Trophoblast cell (in vitro differentiated cells and primary cell): ENCODE results near the gene TRAF6.
"Not testable (repeated sequence)": the region's sequence is repeated elsewhere in the genome, so short reads cannot be mapped to it uniquely, and the experiment has no call there.

ENCODE experiments used
- DNase-seq, 2 donors: peaks; one replicate each; pipeline ENCODE4 v3.0.0-alpha.2; 2016
- H2AFZ ChIP-seq: 2 replicates; pipeline ENCODE4 v1.6.1; 2013; ENCODE audit warnings: low read length, moderate library complexity, mild to moderate bottlenecking; ENCODE audit not compliant: insufficient read depth, poor library complexity
- H2AK5ac ChIP-seq: 2 replicates; pipeline ENCODE4 v1.6.1; 2013; ENCODE audit warnings: mild to moderate bottlenecking, low read length
- H2BK120ac ChIP-seq: 2 replicates; pipeline ENCODE4 v1.6.1; 2013; ENCODE audit warnings: low read length, mild to moderate bottlenecking, moderate library complexity; ENCODE audit not compliant: insufficient read depth, poor library complexity
- H2BK12ac ChIP-seq: 2 replicates; pipeline ENCODE4 v1.6.1; 2013; ENCODE audit warnings: mild to moderate bottlenecking, low read length, moderate library complexity
- H2BK5ac ChIP-seq: 2 replicates; pipeline ENCODE4 v1.6.1; 2013; ENCODE audit warnings: low read length, low read depth, moderate library complexity, mild to moderate bottlenecking; ENCODE audit not compliant: poor library complexity
- H3K14ac ChIP-seq: 2 replicates; pipeline ENCODE4 v1.6.1; 2013; ENCODE audit warnings: mild to moderate bottlenecking, low read length
- H3K18ac ChIP-seq: 2 replicates; pipeline ENCODE4 v1.6.1; 2013; ENCODE audit warnings: mild to moderate bottlenecking, low read length
- H3K23ac ChIP-seq: 2 replicates; pipeline ENCODE4 v1.6.1; 2013; ENCODE audit warnings: low read length
- H3K27ac ChIP-seq: 2 replicates; pipeline ENCODE4 v1.5.1; 2013; ENCODE audit warnings: low read depth, mild to moderate bottlenecking, inconsistent platforms, low read length, moderate library complexity
- H3K27me3 ChIP-seq: 2 replicates; pipeline ENCODE4 v1.6.1; 2013; ENCODE audit warnings: inconsistent platforms, mild to moderate bottlenecking, low read length, moderate library complexity; ENCODE audit not compliant: insufficient read depth
- H3K36me3 ChIP-seq, 2 experiments: 1 replicate in 1 of 2; 2 replicates in 1 of 2; pipeline ENCODE4 v1.6.1; 2013; ENCODE audit warnings: low read length in 2 of 2, mild to moderate bottlenecking in 2 of 2, moderate library complexity in 1 of 2; ENCODE audit not compliant: insufficient read depth in 2 of 2, control insufficient read depth in 1 of 2
- H3K4ac ChIP-seq: 2 replicates; pipeline ENCODE4 v1.6.1; 2013; ENCODE audit warnings: low read depth, mild to moderate bottlenecking, low read length, moderate library complexity
- H3K4me1 ChIP-seq, 2 experiments: 1 replicate in 1 of 2; 2 replicates in 1 of 2; pipeline ENCODE4 v1.6.1; 2013; ENCODE audit warnings: low read length in 2 of 2, mild to moderate bottlenecking in 2 of 2, moderate library complexity in 1 of 2; ENCODE audit not compliant: insufficient read depth in 2 of 2, control insufficient read depth in 1 of 2
- H3K4me2 ChIP-seq: 2 replicates; pipeline ENCODE4 v1.6.1; 2013; ENCODE audit warnings: inconsistent platforms, mild to moderate bottlenecking, low read length, moderate library complexity
- H3K4me3 ChIP-seq: 2 replicates; pipeline ENCODE4 v1.5.1; 2013; ENCODE audit warnings: mild to moderate bottlenecking, low read depth, low read length, inconsistent platforms
- H3K79me1 ChIP-seq: one replicate; pipeline ENCODE4 v1.6.1; 2013; ENCODE audit warnings: low read length
- H3K79me2 ChIP-seq: 2 replicates; pipeline ENCODE4 v1.6.1; 2013; ENCODE audit warnings: low read length, mild to moderate bottlenecking; ENCODE audit not compliant: control insufficient read depth, insufficient read depth, poor library complexity
- H3K9ac ChIP-seq: 2 replicates; pipeline ENCODE4 v1.6.1; 2013; ENCODE audit warnings: mild to moderate bottlenecking, low read length
- H3K9me3 ChIP-seq: 2 replicates; pipeline ENCODE4 v1.6.1; 2013; ENCODE audit warnings: low read depth, mild to moderate bottlenecking, control low read depth, inconsistent platforms, low read length; ENCODE audit not compliant: insufficient read depth
- H4K12ac ChIP-seq: 2 replicates; pipeline ENCODE4 v1.6.1; 2013; ENCODE audit warnings: low read depth, mild to moderate bottlenecking, low read length, moderate library complexity
- H4K8ac ChIP-seq: 2 replicates; pipeline ENCODE4 v1.6.1; 2013; ENCODE audit warnings: low read depth, mild to moderate bottlenecking, low read length, moderate library complexity
- H4K91ac ChIP-seq: one replicate; pipeline ENCODE4 v1.6.1; 2013; ENCODE audit warnings: low read depth, mild to moderate bottlenecking, low read length, moderate library complexity
- WGBS: extraction: QIAGEN DNeasy Blood & Tissue Kit; methylation state at CpG from one replicate; pipeline ENCODE4 v1.1.7; 2013; ENCODE audit warnings: missing lambda C conversion rate; ENCODE audit not compliant: insufficient read length, insufficient coverage; ENCODE audit errors: extremely low coverage; 5-methylcytosine and 5-hydroxymethylcytosine counted together

The TRAF6 gene

DNA sequence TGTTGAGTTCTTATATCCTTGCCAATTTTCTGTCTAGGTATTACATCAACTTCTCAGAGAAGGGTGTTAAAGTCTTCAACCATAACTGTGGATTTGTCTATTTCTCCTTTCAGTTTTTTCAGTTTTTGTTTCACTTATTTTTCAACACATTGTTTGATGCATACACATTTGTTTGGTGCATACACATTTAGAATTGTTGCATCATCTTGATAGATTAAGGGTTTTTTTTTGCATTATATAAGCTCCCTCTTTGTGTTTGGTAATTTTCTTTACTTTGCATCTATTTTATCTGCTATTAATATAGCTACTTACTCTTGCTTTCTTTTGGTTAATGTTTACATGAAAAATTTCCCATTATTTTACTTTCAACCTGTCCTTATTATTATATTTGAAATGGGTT is 20.8 kb upstream of the TRAF6 start:
- H2BK120ac ChIP-seq = no peak overlapping the region
- H4K8ac ChIP-seq = no peak overlapping the region
- H3K27me3 ChIP-seq = no peaks in the 10 kb centered on the region
- H3K4me1 ChIP-seq = no peaks in the 10 kb centered on the region
- no peak overlapping the region for H3K4me2 ChIP-seq
- no peak overlapping the region for H3K4ac ChIP-seq
- no peak overlapping the region for H3K9ac ChIP-seq
- no peak overlapping the region for H4K12ac ChIP-seq
- H3K27ac ChIP-seq = no peak overlapping the region
- H3K23ac ChIP-seq = no peak overlapping the region
- no peaks in the 10 kb centered on the region for H3K79me2 ChIP-seq
- no peak for DNase-seq
- no peaks in the 10 kb centered on the region for H3K36me3 ChIP-seq
- H3K14ac ChIP-seq = no peak overlapping the region
- H2BK12ac ChIP-seq = no peak overlapping the region
- H2AFZ ChIP-seq = no peak overlapping the region
- H2AK5ac ChIP-seq = no peak overlapping the region
- H3K4me3 ChIP-seq = no peak overlapping the region
- H3K18ac ChIP-seq = no peak overlapping the region
- H3K79me1 ChIP-seq = no peaks in the 10 kb centered on the region
- no peak overlapping the region for H4K91ac ChIP-seq
- H3K9me3 ChIP-seq = no peaks in the 10 kb centered on the region
- no peak overlapping the region for H2BK5ac ChIP-seq

DNA sequence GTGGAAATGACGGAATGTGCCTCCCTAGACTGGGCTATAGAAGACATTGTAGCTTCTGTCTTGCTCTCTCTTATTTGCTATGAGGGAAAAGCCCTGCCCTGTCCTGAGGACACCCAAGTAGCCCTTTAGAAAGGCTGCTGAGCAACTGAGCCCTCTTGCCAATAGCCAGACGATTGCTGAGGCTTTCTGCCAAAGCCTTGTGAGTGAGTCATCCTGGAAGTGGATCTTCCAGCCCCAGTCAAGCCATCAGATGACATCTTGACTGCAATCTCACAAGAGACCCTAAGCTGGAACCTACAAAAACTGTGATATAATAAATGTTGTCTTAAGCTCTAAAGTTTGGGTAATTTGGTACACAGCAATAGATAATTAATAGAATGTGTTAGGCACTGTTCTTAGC is 3.9 kb upstream of the TRAF6 start:
- H3K4me1 ChIP-seq = no peaks in the 10 kb centered on the region
- no CpG with 5 or more reads among the region's 2 CpGs for WGBS
- DNase-seq = no peak
- no peak overlapping the region for H2BK120ac ChIP-seq
- H3K4ac ChIP-seq = no peak overlapping the region
- H3K9ac ChIP-seq = no peak overlapping the region
- H2AK5ac ChIP-seq = no peak overlapping the region
- peaks cover 11% of the 10 kb centered on the region for H3K79me1 ChIP-seq
- no peak overlapping the region for H3K18ac ChIP-seq
- H2AFZ ChIP-seq = no peak overlapping the region
- no peaks in the 10 kb centered on the region for H3K36me3 ChIP-seq
- H4K91ac ChIP-seq = no peak overlapping the region
- H3K23ac ChIP-seq = no peak overlapping the region
- peaks cover 3% of the 10 kb centered on the region for H3K9me3 ChIP-seq
- no peak overlapping the region for H3K4me2 ChIP-seq
- H3K27me3 ChIP-seq = no peaks in the 10 kb centered on the region
- no peak overlapping the region for H3K27ac ChIP-seq
- no peak overlapping the region for H3K14ac ChIP-seq
- H2BK12ac ChIP-seq = no peak overlapping the region
- H4K8ac ChIP-seq = no peak overlapping the region
- H4K12ac ChIP-seq = no peak overlapping the region
- no peak overlapping the region for H3K4me3 ChIP-seq
- no peak overlapping the region for H2BK5ac ChIP-seq
- H3K79me2 ChIP-seq = peaks cover 6% of the 10 kb centered on the region

DNA sequence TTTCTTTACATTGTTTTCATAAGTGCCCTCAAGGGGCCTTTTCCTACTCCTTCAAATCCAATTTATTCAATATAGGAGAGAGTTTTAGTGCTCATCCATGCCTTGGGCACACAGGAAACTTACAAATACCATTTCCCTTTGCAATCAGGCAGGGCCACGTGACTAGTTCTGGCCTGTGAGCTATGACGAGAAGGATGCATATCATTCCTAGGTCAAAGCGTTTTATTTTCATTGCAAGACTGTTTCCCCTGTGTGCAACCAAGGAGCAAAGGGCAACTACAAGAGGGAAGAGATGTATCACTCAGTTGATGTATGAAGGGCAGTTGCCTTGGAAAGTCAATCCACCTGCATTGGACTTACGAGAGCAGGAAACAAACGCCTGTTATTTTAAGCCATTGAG is 1.9 kb upstream of the TRAF6 start:
- H2BK12ac ChIP-seq = no peak overlapping the region
- H2BK5ac ChIP-seq = no peak overlapping the region
- no CpG with 5 or more reads among the region's 5 CpGs for WGBS
- H3K4ac ChIP-seq = no peak overlapping the region
- H4K91ac ChIP-seq = no peak overlapping the region
- H3K4me1 ChIP-seq = peaks cover 0 to 4% of the 10 kb centered on the region in 2 experiments
- no peak overlapping the region for H2AFZ ChIP-seq
- H3K14ac ChIP-seq = no peak overlapping the region
- H3K36me3 ChIP-seq = no peaks in the 10 kb centered on the region
- peaks cover 11% of the 10 kb centered on the region for H3K79me1 ChIP-seq
- H2BK120ac ChIP-seq = no peak overlapping the region
- no peak overlapping the region for H3K9ac ChIP-seq
- peak; percentile 43 to 75 for DNase-seq
- no peak overlapping the region for H3K27ac ChIP-seq
- H3K23ac ChIP-seq = no peak overlapping the region
- peaks cover 3% of the 10 kb centered on the region for H3K9me3 ChIP-seq
- peaks cover 6% of the 10 kb centered on the region for H3K79me2 ChIP-seq
- no peak overlapping the region for H4K8ac ChIP-seq
- no peaks in the 10 kb centered on the region for H3K27me3 ChIP-seq
- no peak overlapping the region for H4K12ac ChIP-seq
- no peak overlapping the region for H3K4me3 ChIP-seq
- no peak overlapping the region for H3K4me2 ChIP-seq
- no peak overlapping the region for H2AK5ac ChIP-seq
- H3K18ac ChIP-seq = no peak overlapping the region

DNA sequence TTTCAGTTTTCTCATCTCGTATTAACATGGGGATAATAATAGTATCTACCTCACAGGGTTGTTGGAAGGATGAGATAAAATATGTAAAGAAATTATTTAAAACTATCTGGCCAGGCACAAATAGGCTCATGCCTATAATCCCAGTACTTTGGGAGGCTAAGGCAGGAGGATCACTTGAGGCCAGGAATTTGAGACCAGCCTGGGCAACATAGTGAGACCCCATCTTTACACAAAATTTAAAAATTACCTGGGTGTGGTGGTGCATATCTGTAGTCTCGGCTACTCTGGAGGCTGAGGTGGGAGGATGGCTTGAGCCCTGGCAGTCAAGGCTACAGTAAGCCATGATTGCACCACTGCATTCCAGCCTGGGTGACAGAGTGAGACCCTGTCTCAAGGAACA is 990 bp upstream of the TRAF6 start:
- H3K14ac ChIP-seq, H2BK12ac ChIP-seq, H3K4me3 ChIP-seq, H3K18ac ChIP-seq, H3K79me2 ChIP-seq, H3K27ac ChIP-seq, DNase-seq, H4K8ac ChIP-seq, H4K12ac ChIP-seq, H3K36me3 ChIP-seq, H3K4me1 ChIP-seq, H2AK5ac ChIP-seq, H4K91ac ChIP-seq, H2AFZ ChIP-seq, H3K23ac ChIP-seq, H3K4me2 ChIP-seq, H2BK5ac ChIP-seq, H3K4ac ChIP-seq, H3K9ac ChIP-seq, H2BK120ac ChIP-seq, H3K9me3 ChIP-seq, H3K27me3 ChIP-seq: not testable (repeated sequence)
- H3K79me1 ChIP-seq = peaks cover 11% of the 10 kb centered on the region
- no CpG with 5 or more reads among the region's 2 CpGs for WGBS
